HUES64 (cell line): ENCODE measurements around the gene ISY1. TPM values are rescaled to one million over a fixed set of nuclear protein-coding genes. Genes with fewer than 3 reads are reported as not detected.
"Not testable (repeated sequence)": the region's sequence is repeated elsewhere in the genome, so short reads cannot be mapped to it uniquely, and the experiment has no call there.

Source experiments
- H3K27ac ChIP-seq: 2 replicates; pipeline ENCODE4 v1.7.0; 2013; ENCODE audit warnings: low read depth, low read length, inconsistent platforms
- H3K27me3 ChIP-seq: 2 replicates; pipeline ENCODE4 v1.6.1; 2013; ENCODE audit warnings: mild to moderate bottlenecking, low read length; ENCODE audit not compliant: insufficient read depth
- H3K36me3 ChIP-seq: 2 replicates; pipeline ENCODE4 v1.6.1; 2013; ENCODE audit warnings: mild to moderate bottlenecking, low read length; ENCODE audit not compliant: insufficient read depth
- H3K4me1 ChIP-seq: 2 replicates; pipeline ENCODE4 v1.6.1; 2013; ENCODE audit warnings: mild to moderate bottlenecking, low read length, moderate library complexity; ENCODE audit not compliant: insufficient read depth
- H3K4me3 ChIP-seq: 2 replicates; pipeline ENCODE4 v1.5.1; 2013; ENCODE audit warnings: mild to moderate bottlenecking, low read length, moderate library complexity
- H3K9ac ChIP-seq: 2 replicates; pipeline ENCODE4 v1.6.1; 2013; ENCODE audit warnings: mild to moderate bottlenecking, low read depth, low read length
- H3K9me3 ChIP-seq: 2 replicates; pipeline ENCODE4 v1.6.1; 2013; ENCODE audit warnings: low read depth, low read length; ENCODE audit not compliant: insufficient read depth
- WGBS: fragments of 150-250, 120-280 bp; methylation state at CpG from one replicate; pipeline ENCODE4 v1.1.7; 2013; ENCODE audit warnings: missing lambda C conversion rate; 5-methylcytosine and 5-hydroxymethylcytosine counted together
- polyA plus RNA-seq, 2 experiments: library from polyadenylated mRNA; stranded (reverse); fragments of 50-300 nt; gene quantifications; one replicate each; pipeline ENCODE4 v1.2.3, GENCODE V29; 2013

Gene ISY1
- polyA plus RNA-seq (2013, experiment 1 of 2), result 15.6 TPM
- 14.9 TPM for polyA plus RNA-seq (2013, experiment 2 of 2)

GRCh38 chr3:129160891-129161859, at the start of gene ISY1:
ISY1 (minus strand) TSS chr3:129161063; CDS start chr3:129160975, 88 bp downstream.
- H3K4me1 ChIP-seq, result peaks cover 9% of the 10 kb centered on the region; the same call in 1 of the 2 replicates
- peaks cover 35% of the 10 kb centered on the region for H3K36me3 ChIP-seq
- no peaks in the 10 kb centered on the region for H3K9me3 ChIP-seq
- no peaks in the 10 kb centered on the region for H3K27me3 ChIP-seq
- H3K9ac ChIP-seq, result peak within 1 kb of the TSS; percentile 98
- H3K4me3 ChIP-seq, result peak within 1 kb of the TSS; percentile 94
- WGBS, result under 1% methylated on average over 60 of the region's 67 CpGs
- H3K27ac ChIP-seq, result peak within 1 kb of the TSS; percentile 100

GRCh38 chr3:129207479-129207878, 46.6 kb upstream of the ISY1 start:
- H3K4me3 ChIP-seq, result no peak overlapping the region
- H3K9ac ChIP-seq, result no peak overlapping the region
- H3K9me3 ChIP-seq, result no peaks in the 10 kb centered on the region
- no peaks in the 10 kb centered on the region for H3K27me3 ChIP-seq
- H3K4me1 ChIP-seq, result no peaks in the 10 kb centered on the region
- WGBS, result 90% methylated on average over 4 of the region's 4 CpGs
- H3K36me3 ChIP-seq, result no peaks in the 10 kb centered on the region
- no peak overlapping the region for H3K27ac ChIP-seq

GRCh38 chr3:129205109-129205832, 44.4 kb upstream of the ISY1 start:
- no peak overlapping the region for H3K4me3 ChIP-seq
- H3K9me3 ChIP-seq, result no peaks in the 10 kb centered on the region
- 93% methylated on average over 8 of the region's 8 CpGs for WGBS
- H3K27ac ChIP-seq, result no peak overlapping the region
- H3K9ac ChIP-seq, result no peak overlapping the region
- H3K4me1 ChIP-seq, result no peaks in the 10 kb centered on the region
- H3K27me3 ChIP-seq, result no peaks in the 10 kb centered on the region
- H3K36me3 ChIP-seq, result no peaks in the 10 kb centered on the region

- no peaks in the 10 kb centered on the region for H3K27me3 ChIP-seq
- no peak overlapping the region for H3K9ac ChIP-seq
- no peak overlapping the region for H3K27ac ChIP-seq
- H3K4me1 ChIP-seq, result no peaks in the 10 kb centered on the region
- no peaks in the 10 kb centered on the region for H3K9me3 ChIP-seq
- 88% methylated on average over 1 of the region's 2 CpGs for whole genome bisulfite sequencing
- H3K36me3 ChIP-seq, result no peaks in the 10 kb centered on the region
- no peak overlapping the region for H3K4me3 ChIP-seq
Observed at GRCh38 chr3:129204473-129204872, 43.6 kb upstream of the ISY1 start.

- Histone ChIP-seq H3K9me3 (no peaks in the 10 kb centered on the region), H3K27me3 (no peaks in the 10 kb centered on the region), H3K4me1 (no peaks in the 10 kb centered on the region), H3K27ac (no peak overlapping the region), H3K4me3 (no peak overlapping the region), H3K36me3 (no peaks in the 10 kb centered on the region), H3K9ac (no peak overlapping the region)
- 98% methylated on average over 8 of the region's 8 CpGs for WGBS
Observed at GRCh38 chr3:129199366-129199765, 38.5 kb upstream of the ISY1 start.

- H3K9ac ChIP-seq, result no peak overlapping the region
- no peak overlapping the region for H3K27ac ChIP-seq
- no peaks in the 10 kb centered on the region for H3K27me3 ChIP-seq
- no peaks in the 10 kb centered on the region for H3K36me3 ChIP-seq
- no peaks in the 10 kb centered on the region for H3K9me3 ChIP-seq
- WGBS, result no CpG with 5 or more reads among the region's 1 CpG
- H3K4me1 ChIP-seq, result no peaks in the 10 kb centered on the region
- H3K4me3 ChIP-seq, result no peak overlapping the region
Observed at GRCh38 chr3:129197321-129197720, 36.5 kb upstream of the ISY1 start.

- Histone ChIP-seq H3K36me3 (no peaks in the 10 kb centered on the region), H3K4me3 (no peak overlapping the region), H3K4me1 (no peaks in the 10 kb centered on the region), H3K27me3 (no peaks in the 10 kb centered on the region), H3K9me3 (no peaks in the 10 kb centered on the region), H3K9ac (no peak overlapping the region), H3K27ac (no peak overlapping the region)
- WGBS, result 91% methylated on average over 3 of the region's 3 CpGs
Observed at GRCh38 chr3:129196601-129197000, 35.7 kb upstream of the ISY1 start.

- Histone ChIP-seq H3K4me1 (no peaks in the 10 kb centered on the region), H3K36me3 (no peaks in the 10 kb centered on the region), H3K9me3 (no peaks in the 10 kb centered on the region), H3K27me3 (no peaks in the 10 kb centered on the region), H3K27ac (no peak overlapping the region), H3K4me3 (no peak overlapping the region), H3K9ac (no peak overlapping the region)
- 80% methylated on average over 6 of the region's 6 CpGs for whole genome bisulfite sequencing
Observed at GRCh38 chr3:129195731-129196256, 34.9 kb upstream of the ISY1 start.

GRCh38 chr3:129189793-129190192, 28.9 kb upstream of the ISY1 start:
- WGBS, result 94% methylated on average over 8 of the region's 8 CpGs
- not testable (repeated sequence) for H3K9ac ChIP-seq, H3K9me3 ChIP-seq, H3K27ac ChIP-seq, H3K36me3 ChIP-seq, H3K4me1 ChIP-seq, H3K4me3 ChIP-seq, H3K27me3 ChIP-seq

- H3K27ac ChIP-seq, result no peak overlapping the region
- no peak overlapping the region for H3K9ac ChIP-seq
- no peak overlapping the region for H3K4me3 ChIP-seq
- H3K9me3 ChIP-seq, result no peaks in the 10 kb centered on the region
- no peaks in the 10 kb centered on the region for H3K36me3 ChIP-seq
- 93% methylated on average over 1 of the region's 1 CpG for WGBS
- 0 out of 2 replicates have a peak, but pooled peaks cover 3% of the 10 kb centered on the region for H3K4me1 ChIP-seq
- no peaks in the 10 kb centered on the region for H3K27me3 ChIP-seq
Observed at GRCh38 chr3:129187857-129188256, 27.0 kb upstream of the ISY1 start.

GRCh38 chr3:129185783-129186182, 24.9 kb upstream of the ISY1 start:
- Histone ChIP-seq H3K9ac (no peak overlapping the region), H3K27me3 (no peaks in the 10 kb centered on the region), H3K4me3 (no peak overlapping the region), H3K9me3 (no peaks in the 10 kb centered on the region), H3K27ac (no peak overlapping the region), H3K36me3 (peaks cover under 1% of the 10 kb centered on the region; the same call in 1 of the 2 replicates), H3K4me1 (peaks cover 7% of the 10 kb centered on the region)
- WGBS, result 94% methylated on average over 2 of the region's 3 CpGs
